GM12874 (cell line): ENCODE data around the gene DNAI4.

Experiments used
- TF ChIP-seq, protein P1 (sequence below): IDR thresholded peaks from 2 replicates; pipeline ENCODE4 v1.5.1; 2011; ENCODE audit warnings: low read depth, mild to moderate bottlenecking, control low read depth, low read length, moderate library complexity; ENCODE audit not compliant: insufficient read depth

DNAI4 gene

DNA sequence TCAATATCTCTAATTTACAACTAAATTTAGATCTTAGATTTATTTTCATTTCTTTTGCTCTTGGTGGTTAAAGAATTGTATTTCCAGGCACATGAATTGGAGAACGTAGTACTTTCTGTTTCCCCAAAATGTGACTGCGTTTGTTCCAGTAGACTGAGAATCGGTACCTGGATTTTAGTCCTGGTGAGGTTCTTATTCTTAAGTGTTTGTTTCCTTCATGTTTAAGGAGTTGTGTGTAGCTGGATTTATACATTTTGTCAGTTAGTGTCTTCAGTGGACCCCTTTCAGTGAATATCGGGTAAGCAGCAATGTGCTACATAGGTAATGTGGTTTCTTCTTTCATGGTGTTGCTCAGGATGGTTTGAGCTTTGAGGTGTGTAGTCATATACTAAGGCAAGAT is 6.9 kb upstream of the DNAI4 start:
- TF ChIP-seq, protein P1, sequence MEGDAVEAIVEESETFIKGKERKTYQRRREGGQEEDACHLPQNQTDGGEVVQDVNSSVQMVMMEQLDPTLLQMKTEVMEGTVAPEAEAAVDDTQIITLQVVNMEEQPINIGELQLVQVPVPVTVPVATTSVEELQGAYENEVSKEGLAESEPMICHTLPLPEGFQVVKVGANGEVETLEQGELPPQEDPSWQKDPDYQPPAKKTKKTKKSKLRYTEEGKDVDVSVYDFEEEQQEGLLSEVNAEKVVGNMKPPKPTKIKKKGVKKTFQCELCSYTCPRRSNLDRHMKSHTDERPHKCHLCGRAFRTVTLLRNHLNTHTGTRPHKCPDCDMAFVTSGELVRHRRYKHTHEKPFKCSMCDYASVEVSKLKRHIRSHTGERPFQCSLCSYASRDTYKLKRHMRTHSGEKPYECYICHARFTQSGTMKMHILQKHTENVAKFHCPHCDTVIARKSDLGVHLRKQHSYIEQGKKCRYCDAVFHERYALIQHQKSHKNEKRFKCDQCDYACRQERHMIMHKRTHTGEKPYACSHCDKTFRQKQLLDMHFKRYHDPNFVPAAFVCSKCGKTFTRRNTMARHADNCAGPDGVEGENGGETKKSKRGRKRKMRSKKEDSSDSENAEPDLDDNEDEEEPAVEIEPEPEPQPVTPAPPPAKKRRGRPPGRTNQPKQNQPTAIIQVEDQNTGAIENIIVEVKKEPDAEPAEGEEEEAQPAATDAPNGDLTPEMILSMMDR, result no peak

DNA sequence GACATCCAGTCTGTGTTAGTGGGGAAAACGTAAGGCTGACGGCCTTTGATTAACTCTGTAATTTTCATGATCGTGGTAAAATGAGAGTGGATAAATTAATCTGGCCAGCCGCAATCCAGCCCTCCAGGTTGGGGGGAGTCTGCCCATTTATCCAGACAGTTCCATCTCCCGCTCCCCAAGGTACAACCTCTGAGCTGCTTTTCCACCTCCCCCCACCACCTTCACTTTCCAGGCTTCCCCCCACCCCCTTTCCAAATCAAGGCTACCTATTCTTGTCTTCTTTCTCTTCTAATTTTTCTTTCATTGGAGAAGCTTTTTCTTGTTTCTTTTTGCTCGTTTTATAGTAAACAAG is 6.1 kb upstream of the DNAI4 start:
- TF ChIP-seq, protein P1, result no peak

DNA sequence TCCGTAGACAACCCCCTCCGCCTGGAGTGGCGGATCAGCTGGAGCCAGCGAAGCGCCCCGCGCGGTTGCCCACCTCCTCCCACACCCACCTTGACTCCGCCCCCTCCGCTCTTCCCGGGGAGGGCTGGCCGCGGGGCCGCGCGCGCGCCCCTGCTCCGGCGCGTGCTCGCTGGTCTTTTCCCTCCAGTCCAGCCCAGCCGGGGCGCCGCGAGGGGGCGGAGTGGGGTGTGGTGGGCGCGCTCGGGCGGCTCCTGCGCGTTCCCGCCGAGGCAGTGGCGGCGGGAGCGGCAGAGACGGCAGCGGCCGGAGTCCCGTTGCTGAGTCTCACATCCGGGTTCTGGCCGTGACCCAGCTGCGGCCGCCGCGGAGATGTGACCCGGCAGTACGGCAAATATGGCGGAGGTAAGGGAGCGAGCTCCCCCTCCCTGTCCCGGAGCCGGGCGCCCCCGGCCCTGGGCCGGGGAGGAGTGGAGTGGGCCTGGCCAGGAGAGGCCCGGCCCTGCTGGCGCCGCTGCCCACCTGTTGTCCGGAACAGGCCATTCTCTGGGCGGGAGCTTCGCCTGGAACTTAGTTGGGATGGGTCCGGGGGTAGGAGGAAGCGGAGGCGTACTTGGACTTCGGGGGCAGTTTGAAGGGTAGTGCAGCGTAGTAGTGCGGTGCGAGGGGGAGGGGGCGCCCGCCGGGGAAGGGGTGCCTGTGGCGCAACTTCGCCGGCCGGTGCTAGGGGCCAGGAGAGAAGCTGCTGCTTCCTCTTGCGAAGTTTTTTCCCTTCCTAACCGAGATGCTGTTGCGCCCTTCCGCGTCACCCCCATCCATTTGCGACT is 5.6 kb upstream of the DNAI4 start:
- TF ChIP-seq, protein P1, result no peak

DNA sequence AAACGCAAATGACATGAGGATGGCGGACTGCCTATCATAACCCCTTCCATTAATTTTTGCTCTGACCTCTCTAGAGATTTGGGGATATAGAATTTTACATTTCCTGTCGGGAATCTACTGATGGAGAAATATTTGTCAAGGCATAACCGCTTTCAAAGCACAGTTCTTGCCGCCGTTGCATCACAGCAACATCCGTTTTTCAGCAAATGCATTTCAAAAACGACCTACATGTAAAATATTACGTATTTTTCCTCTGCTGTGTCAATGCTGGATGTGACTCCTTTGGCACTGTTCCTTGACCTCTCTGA is 5.0 kb upstream of the DNAI4 start:
- TF ChIP-seq, protein P1, result no peak

DNA sequence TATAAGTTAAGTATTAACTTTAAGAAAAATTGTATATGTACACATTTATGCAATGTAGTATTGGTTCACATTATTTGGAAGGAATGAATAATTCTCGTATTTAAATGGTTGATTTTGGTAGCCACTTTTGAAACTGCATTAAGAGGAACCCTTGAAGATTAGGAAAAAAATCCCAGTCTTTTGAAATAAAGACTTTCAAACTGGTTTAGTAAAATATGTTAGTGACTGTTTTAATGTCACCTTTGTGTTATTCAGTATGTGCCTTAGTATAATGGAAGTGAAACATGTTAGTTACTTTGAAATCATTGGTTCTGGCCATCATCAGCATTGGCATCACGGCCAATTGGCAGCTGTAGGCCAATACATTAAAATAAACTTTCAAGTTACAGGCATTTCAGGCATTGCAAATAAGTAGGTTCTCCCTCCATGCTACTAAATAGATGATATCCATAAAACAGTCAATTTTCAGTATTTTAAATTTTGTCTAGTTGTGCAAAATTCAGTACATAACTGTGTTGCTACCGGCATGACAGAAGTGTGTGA is 4.6 kb upstream of the DNAI4 start:
- TF ChIP-seq, protein P1, result no peak

DNA sequence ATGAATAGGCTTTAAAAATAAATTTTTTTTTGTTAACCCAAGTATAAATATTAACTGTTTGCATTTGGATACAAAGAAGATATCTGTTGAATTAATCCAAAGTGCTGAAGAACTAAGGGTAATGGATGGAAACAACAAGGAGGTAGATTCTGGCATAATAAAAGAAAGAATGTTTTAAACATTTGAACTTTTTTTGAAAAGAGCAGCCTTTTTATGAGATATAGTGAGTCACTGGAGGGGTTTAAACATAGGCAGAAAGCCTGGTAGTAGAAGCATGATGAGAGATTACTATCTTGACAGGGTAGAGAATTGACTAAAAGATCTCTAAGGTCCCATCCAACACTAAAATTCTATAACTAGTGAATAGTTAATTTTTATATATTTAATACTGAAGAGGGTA is 2.9 kb upstream of the DNAI4 start:
- TF ChIP-seq, protein P1, result no peak

DNA sequence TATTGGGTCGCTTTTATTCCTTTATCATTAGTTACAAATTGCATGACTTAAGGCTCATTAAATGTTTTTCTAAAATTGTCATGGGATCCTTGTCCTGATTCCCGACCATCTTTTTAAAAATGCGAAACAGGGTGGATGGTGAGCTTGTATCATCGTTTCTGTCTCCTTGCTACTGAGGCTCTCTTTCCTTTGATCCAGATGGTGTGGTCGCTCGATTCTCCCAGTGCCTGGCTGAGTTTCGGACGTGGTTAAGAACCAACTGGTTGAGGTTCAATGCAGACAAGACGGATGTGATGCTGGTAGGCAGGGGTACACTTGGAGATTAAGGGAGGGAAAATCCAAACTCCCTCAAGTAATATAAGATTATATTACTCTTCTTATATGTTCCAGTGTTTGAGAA is 1.3 kb upstream of the DNAI4 start:
- TF ChIP-seq, protein P1, result no peak

DNA sequence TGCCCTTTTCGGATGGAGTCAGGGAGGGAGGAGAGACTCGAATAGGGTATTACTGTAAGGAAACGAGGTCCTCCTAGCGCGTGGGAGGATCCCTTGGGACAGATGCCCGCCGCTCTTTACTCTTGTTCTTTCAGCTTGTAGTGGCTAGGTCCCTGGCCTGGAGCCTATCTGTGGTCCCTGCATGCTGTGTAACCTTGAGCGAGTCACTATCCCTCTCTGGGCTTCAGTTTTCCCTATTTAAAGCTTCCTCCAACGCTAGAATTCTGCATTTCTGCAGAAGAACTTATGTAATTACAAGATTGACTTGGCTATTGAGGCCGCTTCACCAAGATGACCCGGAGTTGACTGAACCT is 878 bp upstream of the DNAI4 start:
- TF ChIP-seq, protein P1, result no peak
